SH-SY5Y (cell line): ENCODE data around the gene LPO.

ENCODE experiments used
- GATA2 ChIP-seq: IDR thresholded peaks from 2 replicates; pipeline ENCODE4 v1.6.1; 2011; ENCODE audit warnings: mild to moderate bottlenecking, low read depth, low read length
- GATA3 ChIP-seq: IDR thresholded peaks from 2 replicates; pipeline ENCODE4 v1.6.1; 2011; ENCODE audit warnings: low read depth, mild to moderate bottlenecking, low read length, moderate library complexity

GRCh38 chr17:58219007-58219788, 19.2 kb upstream of the LPO start, which contains the start of gene MKS1:
- TF ChIP-seq GATA3 (no peak), GATA2 (no peak)
